ENCODE results near the gene CA10.

The CA10 gene

GRCh38 chr17:52143542-52143941, 15.0 kb downstream of the CA10 start:
- no peak for DNase-seq (ENCODE audit: extremely low read depth, insufficient read length)
- TF ChIP-seq CTCF (IDR thresholded peaks at IDR 0.05; ENCODE audit: insufficient read depth, low read length, poor library complexity, severe bottlenecking), result no peak
- H3K36me3 ChIP-seq (ENCODE audit: control insufficient read depth, insufficient read depth, low read length), result no peaks in the 10 kb centered on the region
- no peak overlapping the region for H3K4me3 ChIP-seq (replicated peaks; ENCODE audit: low read depth, low read length)
- no peaks in the 10 kb centered on the region for H3K27me3 ChIP-seq (replicated peaks; ENCODE audit: control insufficient read depth, insufficient read depth, low read length)

GRCh38 chr17:52140601-52141000, 17.9 kb downstream of the CA10 start:
- TF ChIP-seq CTCF (IDR thresholded peaks at IDR 0.05; ENCODE audit: insufficient read depth, low read length, poor library complexity, severe bottlenecking), result no peak
- no peak for DNase-seq (ENCODE audit: extremely low read depth, insufficient read length)
- H3K36me3 ChIP-seq (ENCODE audit: control insufficient read depth, insufficient read depth, low read length), result no peaks in the 10 kb centered on the region
- H3K4me3 ChIP-seq (replicated peaks; ENCODE audit: low read depth, low read length), result no peak overlapping the region
- no peaks in the 10 kb centered on the region for H3K27me3 ChIP-seq (replicated peaks; ENCODE audit: control insufficient read depth, insufficient read depth, low read length)

- DNase-seq (ENCODE audit: extremely low read depth, insufficient read length), result no peak
- Histone ChIP-seq H3K27me3 (replicated peaks; ENCODE audit: control insufficient read depth, insufficient read depth, low read length) (no peaks in the 10 kb centered on the region), H3K4me3 (replicated peaks; ENCODE audit: low read depth, low read length) (no peak overlapping the region), H3K36me3 (ENCODE audit: control insufficient read depth, insufficient read depth, low read length) (no peaks in the 10 kb centered on the region)
- TF ChIP-seq CTCF (IDR thresholded peaks at IDR 0.05; ENCODE audit: insufficient read depth, low read length, poor library complexity, severe bottlenecking), result no peak
These were observed 19.8 kb downstream of the CA10 start for GRCh38 chr17:52138752-52139151.

GRCh38 chr17:52138350-52138749, 20.2 kb downstream of the CA10 start:
- H3K36me3 ChIP-seq (ENCODE audit: control insufficient read depth, insufficient read depth, low read length), result no peaks in the 10 kb centered on the region
- no peak for TF ChIP-seq CTCF (IDR thresholded peaks at IDR 0.05; ENCODE audit: insufficient read depth, low read length, poor library complexity, severe bottlenecking)
- DNase-seq (ENCODE audit: extremely low read depth, insufficient read length), result no peak
- H3K27me3 ChIP-seq (replicated peaks; ENCODE audit: control insufficient read depth, insufficient read depth, low read length), result no peaks in the 10 kb centered on the region
- no peak overlapping the region for H3K4me3 ChIP-seq (replicated peaks; ENCODE audit: low read depth, low read length)

- no peak for DNase-seq (ENCODE audit: extremely low read depth, insufficient read length)
- H3K4me3 ChIP-seq (replicated peaks; ENCODE audit: low read depth, low read length), result no peak overlapping the region
- no peaks in the 10 kb centered on the region for H3K27me3 ChIP-seq (replicated peaks; ENCODE audit: control insufficient read depth, insufficient read depth, low read length)
- H3K36me3 ChIP-seq (ENCODE audit: control insufficient read depth, insufficient read depth, low read length), result no peaks in the 10 kb centered on the region
- no peak for TF ChIP-seq CTCF (IDR thresholded peaks at IDR 0.05; ENCODE audit: insufficient read depth, low read length, poor library complexity, severe bottlenecking)
These were observed 22.3 kb downstream of the CA10 start for GRCh38 chr17:52136166-52136565.

- Histone ChIP-seq H3K27me3 (replicated peaks; ENCODE audit: control insufficient read depth, insufficient read depth, low read length) (no peaks in the 10 kb centered on the region), H3K4me3 (replicated peaks; ENCODE audit: low read depth, low read length) (no peak overlapping the region), H3K36me3 (ENCODE audit: control insufficient read depth, insufficient read depth, low read length) (no peaks in the 10 kb centered on the region)
- TF ChIP-seq CTCF (IDR thresholded peaks at IDR 0.05; ENCODE audit: insufficient read depth, low read length, poor library complexity, severe bottlenecking), result no peak
- DNase-seq (ENCODE audit: extremely low read depth, insufficient read length), result no peak
These were observed 23.9 kb downstream of the CA10 start for GRCh38 chr17:52134641-52135040.
